ENCODE data around the gene NOBOX. TPM values are rescaled to one million over a fixed set of nuclear protein-coding genes. Genes with fewer than 3 reads are reported as not detected.
"Not testable (repeated sequence)": the region's sequence is repeated elsewhere in the genome, so short reads cannot be mapped to it uniquely, and the experiment has no call there.

NOBOX gene
- total and polyA plus RNA-seq, 2 donors from 2014 or later, result not detected

GRCh38 chr7:144436500-144436899, 33.0 kb upstream of the NOBOX start:
- intact Hi-C loops (cut with DNase I), result no loop called here
- no peak for TF ChIP-seq CTCF (IDR thresholded peaks at IDR 0.05; ENCODE audit: borderline replicate concordance, extremely low read depth, insufficient read depth)
- Histone ChIP-seq H3K9ac (ENCODE audit: low read length in 3 of 3) (no peak overlapping the region), H3K27me3 (ENCODE audit: control insufficient read depth, insufficient read depth, low read length) (no peaks in the 10 kb centered on the region), H3K4me1 (ENCODE audit: control insufficient read depth in 2 of 3, insufficient read depth in 2 of 3, low read depth in 1 of 3, low read length in 3 of 3) (no peaks in the 10 kb centered on the region), H3K4me3 (ENCODE audit: low read length in 3 of 3) (no peak overlapping the region), H3K9me3 (ENCODE audit: control insufficient read depth in 2 of 3, insufficient read depth in 1 of 3, low read length in 3 of 3) (no peaks in the 10 kb centered on the region), H3K36me3 (ENCODE audit: control insufficient read depth in 2 of 3, insufficient read depth in 3 of 3, low read length in 3 of 3) (no peaks in the 10 kb centered on the region), H3K27ac (ENCODE audit: low read depth in 2 of 2, low read length in 2 of 2) (no peak overlapping the region)
- no peak for FAIRE-seq
- no peak for DNase-seq

GRCh38 chr7:144428431-144428830, 24.9 kb upstream of the NOBOX start:
- no peak for FAIRE-seq
- Histone ChIP-seq H3K4me1 (ENCODE audit: control insufficient read depth in 2 of 3, insufficient read depth in 2 of 3, low read depth in 1 of 3, low read length in 3 of 3) (no peaks in the 10 kb centered on the region), H3K27ac (ENCODE audit: low read depth in 2 of 2, low read length in 2 of 2) (no peak overlapping the region), H3K9me3 (ENCODE audit: control insufficient read depth in 2 of 3, insufficient read depth in 1 of 3, low read length in 3 of 3) (peaks cover 0 to 5% (median 0%) of the 10 kb centered on the region in 3 donors), H3K36me3 (ENCODE audit: control insufficient read depth in 2 of 3, insufficient read depth in 3 of 3, low read length in 3 of 3) (no peaks in the 10 kb centered on the region), H3K27me3 (ENCODE audit: control insufficient read depth, insufficient read depth, low read length) (no peaks in the 10 kb centered on the region), H3K9ac (ENCODE audit: low read length in 3 of 3) (no peak overlapping the region), H3K4me3 (ENCODE audit: low read length in 3 of 3) (no peak overlapping the region)
- no peak for TF ChIP-seq CTCF (IDR thresholded peaks at IDR 0.05; ENCODE audit: borderline replicate concordance, extremely low read depth, insufficient read depth)
- no peak for DNase-seq
- intact Hi-C loops (cut with DNase I), result no loop called here

GRCh38 chr7:144427539-144427938, 24.0 kb upstream of the NOBOX start:
- H3K9ac ChIP-seq (ENCODE audit: low read length in 3 of 3); H3K27ac ChIP-seq (ENCODE audit: low read depth in 2 of 2, low read length in 2 of 2); DNase-seq; FAIRE-seq; H3K36me3 ChIP-seq (ENCODE audit: control insufficient read depth in 2 of 3, insufficient read depth in 3 of 3, low read length in 3 of 3); H3K4me3 ChIP-seq (ENCODE audit: low read length in 3 of 3); H3K4me1 ChIP-seq (ENCODE audit: control insufficient read depth in 2 of 3, insufficient read depth in 2 of 3, low read depth in 1 of 3, low read length in 3 of 3); H3K9me3 ChIP-seq (ENCODE audit: control insufficient read depth in 2 of 3, insufficient read depth in 1 of 3, low read length in 3 of 3); H3K27me3 ChIP-seq (ENCODE audit: control insufficient read depth, insufficient read depth, low read length); intact Hi-C loops (cut with DNase I): not testable (repeated sequence)

GRCh38 chr7:144418931-144419330, 15.4 kb upstream of the NOBOX start:
- H3K27ac ChIP-seq (ENCODE audit: low read depth in 2 of 2, low read length in 2 of 2); H3K36me3 ChIP-seq (ENCODE audit: control insufficient read depth in 2 of 3, insufficient read depth in 3 of 3, low read length in 3 of 3); FAIRE-seq; DNase-seq; H3K9ac ChIP-seq (ENCODE audit: low read length in 3 of 3); H3K4me3 ChIP-seq (ENCODE audit: low read length in 3 of 3); intact Hi-C loops (cut with DNase I); H3K4me1 ChIP-seq (ENCODE audit: control insufficient read depth in 2 of 3, insufficient read depth in 2 of 3, low read depth in 1 of 3, low read length in 3 of 3); H3K27me3 ChIP-seq (ENCODE audit: control insufficient read depth, insufficient read depth, low read length); H3K9me3 ChIP-seq (ENCODE audit: control insufficient read depth in 2 of 3, insufficient read depth in 1 of 3, low read length in 3 of 3): not testable (repeated sequence)

- intact Hi-C loops (cut with DNase I), result no loop called here
- Histone ChIP-seq H3K4me3 (ENCODE audit: low read length in 3 of 3) (no peak overlapping the region), H3K36me3 (ENCODE audit: control insufficient read depth in 2 of 3, insufficient read depth in 3 of 3, low read length in 3 of 3) (no peaks in the 10 kb centered on the region), H3K4me1 (ENCODE audit: control insufficient read depth in 2 of 3, insufficient read depth in 2 of 3, low read depth in 1 of 3, low read length in 3 of 3) (no peaks in the 10 kb centered on the region), H3K27ac (ENCODE audit: low read depth in 2 of 2, low read length in 2 of 2) (no peak overlapping the region), H3K9me3 (ENCODE audit: control insufficient read depth in 2 of 3, insufficient read depth in 1 of 3, low read length in 3 of 3) (no peaks in the 10 kb centered on the region), H3K9ac (ENCODE audit: low read length in 3 of 3) (no peak overlapping the region), H3K27me3 (ENCODE audit: control insufficient read depth, insufficient read depth, low read length) (no peaks in the 10 kb centered on the region)
- no peak for FAIRE-seq
- DNase-seq, result no peak
- no peak for TF ChIP-seq CTCF (IDR thresholded peaks at IDR 0.05; ENCODE audit: borderline replicate concordance, extremely low read depth, insufficient read depth)
Measured at GRCh38 chr7:144416341-144416740, 12.8 kb upstream of the NOBOX start.
